Suprapubic skin (tissue), 4 donors: ENCODE results near the gene MAPK13. TPM values are rescaled to one million over a fixed set of nuclear protein-coding genes. Genes with fewer than 3 reads are reported as not detected.

Experiments used
- DNase-seq, 2 donors: peaks; one replicate each; pipeline ENCODE4 v3.0.0-alpha.2; 2019; ENCODE audit warnings: low spot score in 2 of 2
- H3K27ac ChIP-seq: fragments of 200-600 bp; sonication (generic); one replicate; pipeline ENCODE4 v1.5.1; 2019
- H3K27me3 ChIP-seq: fragments of 200-600 bp; sonication (generic); one replicate; pipeline ENCODE4 v1.5.1; 2019
- H3K36me3 ChIP-seq: fragments of 200-600 bp; sonication (generic); one replicate; pipeline ENCODE4 v1.5.1; 2019
- H3K4me1 ChIP-seq: fragments of 200-600 bp; sonication (generic); one replicate; pipeline ENCODE4 v1.5.1; 2019
- H3K4me3 ChIP-seq: fragments of 200-600 bp; sonication (generic); one replicate; pipeline ENCODE4 v1.5.1; 2019; ENCODE audit warnings: mild to moderate bottlenecking
- H3K9me3 ChIP-seq: fragments of 200-600 bp; sonication (generic); one replicate; pipeline ENCODE4 v1.5.1; 2019
- CTCF ChIP-seq, 2 donors: fragments of 200-600 bp in 1 of 2; fragments of 450-650 bp in 1 of 2; sonication (generic) in 1 of 2; IDR thresholded peaks; one replicate each; pipeline ENCODE4 v1.5.1; 2016 to 2019; ENCODE audit warnings: antibody characterized with exemption in 2 of 2, mild to moderate bottlenecking in 1 of 2, moderate library complexity in 1 of 2
- EP300 ChIP-seq: sonication (generic); formaldehyde crosslinking; IDR thresholded peaks from one replicate; pipeline ENCODE4 v1.6.1; 2017; ENCODE audit warnings: antibody characterized with exemption
- POLR2A ChIP-seq, 2 donors: fragments of 450-650 bp; IDR thresholded peaks; one replicate each; pipeline ENCODE4 v1.6.1; 2017; ENCODE audit warnings: antibody characterized with exemption in 2 of 2, mild to moderate bottlenecking in 2 of 2, moderate library complexity in 2 of 2
- POLR2AphosphoS5 ChIP-seq, 3 donors: sonication (generic); formaldehyde crosslinking; IDR thresholded peaks; one replicate each; pipeline ENCODE4 v1.6.1; 2017; ENCODE audit warnings: antibody characterized with exemption in 3 of 3
- WGBS: methylation state at CpG from one replicate; pipeline ENCODE4 v1.1.5; 2018; 5-methylcytosine and 5-hydroxymethylcytosine counted together
- total RNA-seq, 4 donors: library from RNA; depleted of rRNA; stranded (reverse); fragments of >200 nt; gene quantifications; one replicate each; pipeline ENCODE4 v1.1.0, GENCODE V29; 2016

Gene MAPK13
- total RNA-seq, 4 donors from 2014 or later: 72.5 to 109 (median 105) TPM

- Histone ChIP-seq H3K36me3 (peaks cover 24% of the 10 kb centered on the region), H3K27me3 (no peaks in the 10 kb centered on the region), H3K4me1 (peaks cover 10% of the 10 kb centered on the region), H3K4me3 (no peak overlapping the region), H3K27ac (no peak overlapping the region), H3K9me3 (no peaks in the 10 kb centered on the region)
- WGBS: 91% methylated on average over 2 of the region's 2 CpGs
- DNase-seq: no peak
- TF ChIP-seq CTCF (IDR thresholded peaks at IDR 0.05) (no peak), EP300 (no peak), POLR2A (IDR thresholded peaks at IDR 0.05) (no peak), POLR2AphosphoS5 (IDR thresholded peaks at IDR 0.05) (no peak)
Observed at GRCh38 chr6:36094238-36094637, 36.1 kb upstream of the MAPK13 start.

GRCh38 chr6:36094753-36095496 is 35.4 kb upstream of the MAPK13 start:
- no peaks in the 10 kb centered on the region for H3K27me3 ChIP-seq
- no peak overlapping the region for H3K4me3 ChIP-seq
- H3K9me3 ChIP-seq: no peaks in the 10 kb centered on the region
- peak overlapping the region; percentile 1 for H3K27ac ChIP-seq
- H3K4me1 ChIP-seq: peaks cover 10% of the 10 kb centered on the region
- DNase-seq: peak; percentile 88 to 92
- WGBS: 13% methylated on average over 9 of the region's 9 CpGs
- H3K36me3 ChIP-seq: peaks cover 24% of the 10 kb centered on the region
- TF ChIP-seq POLR2A (IDR thresholded peaks at IDR 0.05): no peak
- TF ChIP-seq EP300: no peak
- peak; percentile 85 to 94 for TF ChIP-seq CTCF (IDR thresholded peaks at IDR 0.05)
- peak in 1 of 3 donors; percentile 52 for TF ChIP-seq POLR2AphosphoS5 (IDR thresholded peaks at IDR 0.05)

- no peak overlapping the region for H3K4me3 ChIP-seq
- WGBS: 87% methylated on average over 8 of the region's 8 CpGs
- no peak for DNase-seq
- TF ChIP-seq EP300 (no peak), POLR2AphosphoS5 (IDR thresholded peaks at IDR 0.05) (no peak), CTCF (IDR thresholded peaks at IDR 0.05) (no peak), POLR2A (IDR thresholded peaks at IDR 0.05) (no peak)
- H3K4me1 ChIP-seq: peaks cover 10% of the 10 kb centered on the region
- no peaks in the 10 kb centered on the region for H3K27me3 ChIP-seq
- no peaks in the 10 kb centered on the region for H3K9me3 ChIP-seq
- H3K36me3 ChIP-seq: peaks cover 24% of the 10 kb centered on the region
- H3K27ac ChIP-seq: no peak overlapping the region
Observed at GRCh38 chr6:36095497-36096391, 34.6 kb upstream of the MAPK13 start.

GRCh38 chr6:36098253-36098919 is 31.9 kb upstream of the MAPK13 start:
- DNase-seq: no peak
- H3K27ac ChIP-seq: no peak overlapping the region
- no peaks in the 10 kb centered on the region for H3K9me3 ChIP-seq
- H3K27me3 ChIP-seq: no peaks in the 10 kb centered on the region
- peaks cover 31% of the 10 kb centered on the region for H3K36me3 ChIP-seq
- no peak for TF ChIP-seq EP300
- no peak for TF ChIP-seq CTCF (IDR thresholded peaks at IDR 0.05)
- no peak for TF ChIP-seq POLR2AphosphoS5 (IDR thresholded peaks at IDR 0.05)
- TF ChIP-seq POLR2A (IDR thresholded peaks at IDR 0.05): no peak
- peaks cover 10% of the 10 kb centered on the region for H3K4me1 ChIP-seq
- H3K4me3 ChIP-seq: no peak overlapping the region
- 81% methylated on average over 3 of the region's 3 CpGs for WGBS
